ENCODE results near the gene TGIF1.

TGIF1 gene

DNA sequence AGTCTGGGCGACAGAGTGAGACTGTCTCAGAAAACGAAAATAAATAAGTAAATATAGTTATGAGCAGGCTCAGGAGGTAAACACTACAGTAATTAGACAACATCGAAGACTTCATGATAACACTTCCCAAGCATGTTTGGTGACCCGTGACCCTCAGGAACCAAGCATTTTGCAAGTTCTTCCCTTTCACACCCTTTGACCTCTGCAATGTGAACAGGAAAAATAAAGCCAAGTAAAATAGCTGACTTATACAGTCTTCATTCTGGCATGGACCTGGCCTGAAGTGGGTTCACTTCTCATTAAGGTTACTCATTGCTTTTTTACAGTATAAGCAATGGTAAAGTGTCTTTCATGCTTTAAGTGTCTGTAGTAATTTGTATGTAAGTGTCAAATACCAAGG is 15.3 kb upstream of the TGIF1 start:
- no peak for DNase-seq (ENCODE audit: low spot score)

DNA sequence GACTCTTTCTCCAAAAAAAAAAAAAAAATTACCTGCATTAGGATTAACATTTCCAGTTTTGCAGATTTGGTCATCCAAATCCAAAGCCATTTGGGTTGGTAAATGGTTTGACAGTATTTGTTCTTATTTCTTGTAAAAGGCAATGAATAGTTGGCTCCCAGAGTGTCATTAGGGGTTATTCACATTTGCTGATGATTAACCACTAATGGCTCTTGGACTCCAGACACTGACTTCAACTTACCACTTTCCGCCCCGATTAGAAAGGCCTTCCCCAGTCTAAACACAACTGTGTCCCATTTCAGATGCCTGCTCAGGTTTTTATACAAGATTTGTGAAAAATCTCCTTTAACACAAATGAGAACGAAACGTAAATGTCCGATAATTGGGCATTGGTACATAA is 9.6 kb upstream of the TGIF1 start:
- DNase-seq (ENCODE audit: low spot score), result no peak

DNA sequence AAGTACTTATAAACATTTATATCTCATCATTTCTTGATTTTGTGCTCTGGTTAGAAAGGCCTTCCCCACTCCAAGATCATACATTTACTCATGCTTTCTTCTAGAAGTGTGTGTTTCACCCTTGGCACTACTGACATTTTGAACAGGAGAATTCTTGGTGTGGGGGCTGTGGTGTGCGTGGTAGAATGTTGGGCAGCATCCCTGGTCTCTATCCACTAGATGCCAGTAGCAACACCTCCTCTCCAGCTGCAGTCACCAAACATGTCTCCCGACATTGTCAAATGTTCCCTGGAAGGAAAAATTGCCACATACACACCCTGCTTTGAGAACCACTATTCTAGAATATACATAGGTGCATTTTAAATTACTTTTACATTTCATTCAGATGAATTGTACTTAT is 8.7 kb upstream of the TGIF1 start:
- peak; percentile 30 for DNase-seq (ENCODE audit: low spot score)

DNA sequence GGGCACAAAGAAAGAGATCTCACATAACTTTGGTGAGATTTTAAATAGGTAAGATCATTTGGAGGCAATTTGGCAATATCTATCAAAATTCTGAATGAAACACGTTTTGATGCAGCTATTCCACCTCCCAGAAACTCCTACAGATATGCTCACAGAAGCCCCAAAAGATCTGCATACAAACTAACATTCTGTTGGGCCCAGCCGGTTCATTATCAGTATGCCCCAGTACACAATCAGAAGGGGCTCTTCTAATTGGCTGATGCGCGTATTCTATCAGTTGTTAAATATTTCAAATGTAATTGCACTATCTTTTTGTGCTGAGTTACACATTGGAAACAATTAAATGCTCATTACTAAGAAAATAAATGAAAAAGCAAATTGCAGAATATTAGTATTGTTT is 7.1 kb upstream of the TGIF1 start:
- DNase-seq (ENCODE audit: low spot score), result no peak

DNA sequence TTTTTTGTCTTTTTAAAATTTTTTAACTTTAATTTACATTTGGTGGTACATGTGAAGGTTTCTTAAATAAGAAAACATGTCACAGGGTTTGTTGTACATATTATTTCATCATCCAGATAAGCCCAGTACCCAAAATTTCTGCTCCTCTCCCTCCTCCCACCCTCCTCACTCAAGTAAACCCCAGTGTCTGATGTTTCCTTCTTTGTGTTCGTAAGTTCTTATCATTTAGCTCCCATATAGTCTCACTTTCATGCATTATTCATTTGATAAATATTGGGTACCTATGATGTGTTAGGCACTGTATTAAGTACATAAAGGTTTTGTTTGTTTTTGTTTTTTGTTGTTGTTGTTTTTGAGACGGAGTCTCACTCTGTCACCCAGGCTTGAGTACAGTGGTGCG is 5.7 kb upstream of the TGIF1 start:
- no peak for DNase-seq (ENCODE audit: low spot score)

DNA sequence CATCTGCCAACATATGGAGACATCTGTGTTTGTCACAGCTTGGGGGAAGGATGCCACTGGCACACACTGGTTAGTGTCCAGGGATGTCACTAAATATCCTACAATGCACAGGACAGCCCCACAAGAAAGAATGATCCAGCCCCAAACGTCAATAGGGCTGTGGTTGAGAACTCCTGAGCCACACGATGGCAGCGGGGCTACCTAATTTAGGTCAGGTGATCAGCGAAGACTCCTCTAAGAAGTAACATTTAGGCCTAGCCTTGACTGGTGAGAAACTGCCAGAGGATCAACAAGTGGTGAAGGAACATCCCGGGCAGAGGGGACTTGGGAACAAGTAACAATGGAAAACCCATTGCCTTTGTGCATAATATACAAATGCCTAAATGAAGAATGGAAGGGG is 5.0 kb upstream of the TGIF1 start:
- DNase-seq (ENCODE audit: low spot score), result no peak

DNA sequence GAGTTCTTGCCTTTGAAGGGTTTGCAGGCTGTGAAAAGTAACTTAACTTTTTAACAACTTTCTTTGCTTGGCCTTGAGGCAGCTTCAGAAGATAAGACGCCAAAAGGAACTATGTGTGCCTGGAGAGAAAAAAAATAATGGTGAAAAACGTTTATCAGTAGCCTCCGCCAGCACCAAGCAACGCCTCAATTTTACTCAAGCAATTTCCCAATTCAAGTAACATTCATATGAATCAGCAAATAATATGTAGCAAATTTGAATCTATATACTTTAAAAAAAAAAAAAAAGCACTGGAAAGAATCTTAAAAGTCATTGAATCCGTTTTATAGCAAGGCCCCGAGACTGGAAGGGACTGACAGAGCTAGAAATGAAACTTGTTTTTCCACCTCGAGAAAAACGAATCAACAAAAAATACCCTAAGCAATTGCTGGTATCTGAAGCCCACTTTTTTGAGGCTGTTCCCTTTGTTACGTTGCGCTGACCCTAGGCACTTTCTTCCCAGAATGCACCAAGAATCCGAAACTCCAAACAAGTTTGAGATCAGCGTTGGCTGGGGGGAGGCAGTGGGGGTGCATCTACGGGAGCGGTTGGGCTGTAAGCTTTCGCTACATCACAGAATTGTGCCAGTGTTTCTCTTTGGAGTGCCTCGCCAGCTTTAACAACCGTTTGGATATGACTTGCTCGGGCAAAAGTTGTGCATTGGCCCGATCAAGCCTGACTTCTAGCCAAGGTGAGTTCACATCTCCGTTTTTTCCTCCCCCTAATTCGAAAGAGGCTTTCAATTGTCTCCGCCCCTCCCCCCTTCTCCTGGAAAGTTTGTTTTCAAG is 2.7 kb upstream of the TGIF1 start:
- no peak for DNase-seq (ENCODE audit: low spot score)

DNA sequence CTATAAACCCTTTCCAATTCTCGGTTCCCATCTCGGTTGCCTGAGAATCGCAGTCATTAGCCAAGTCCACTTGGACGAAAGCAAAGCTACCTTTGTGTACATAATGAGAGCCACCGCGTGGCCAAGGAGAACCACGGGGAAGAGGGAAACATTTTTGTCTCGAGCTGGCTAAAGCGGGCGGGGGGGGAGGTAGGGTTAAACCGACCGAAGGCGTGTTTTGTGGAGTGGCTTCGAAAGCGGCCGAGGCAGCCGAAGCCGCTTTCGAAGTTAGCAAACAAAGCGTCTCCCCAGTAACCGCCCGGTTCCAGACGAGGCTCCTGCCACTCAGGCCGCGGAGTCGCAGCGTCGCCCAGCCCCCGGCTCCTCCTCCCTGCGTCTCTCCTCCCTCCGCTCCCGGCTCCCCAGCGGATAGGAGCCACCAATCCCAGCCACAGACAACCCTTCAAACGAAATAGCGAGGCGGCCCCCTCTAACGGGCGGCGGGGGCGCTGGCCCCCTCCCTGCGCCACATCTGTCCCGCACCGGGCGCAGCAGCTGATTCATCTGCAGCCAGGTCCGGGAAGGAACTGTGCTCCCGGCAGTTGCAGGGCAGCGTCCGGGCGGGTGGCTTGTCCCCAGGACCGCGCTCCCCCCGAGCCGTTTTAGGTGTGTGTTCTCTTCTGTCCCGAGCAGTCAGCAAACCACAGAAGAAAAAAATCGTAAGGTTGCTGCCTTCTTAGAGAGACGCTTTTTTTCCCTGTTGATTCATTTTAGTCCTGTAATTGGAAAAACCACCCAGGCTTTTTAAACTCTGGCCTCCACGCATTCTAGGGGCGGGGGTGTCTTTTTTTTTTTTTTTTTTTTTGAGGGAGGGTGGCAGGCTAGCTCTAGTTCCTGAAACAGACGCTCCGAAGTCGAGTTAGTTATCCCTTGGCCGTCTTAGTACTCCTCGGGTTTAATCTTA is 1.8 kb upstream of the TGIF1 start:
- peak; percentile 78 for DNase-seq (ENCODE audit: low spot score)

DNA sequence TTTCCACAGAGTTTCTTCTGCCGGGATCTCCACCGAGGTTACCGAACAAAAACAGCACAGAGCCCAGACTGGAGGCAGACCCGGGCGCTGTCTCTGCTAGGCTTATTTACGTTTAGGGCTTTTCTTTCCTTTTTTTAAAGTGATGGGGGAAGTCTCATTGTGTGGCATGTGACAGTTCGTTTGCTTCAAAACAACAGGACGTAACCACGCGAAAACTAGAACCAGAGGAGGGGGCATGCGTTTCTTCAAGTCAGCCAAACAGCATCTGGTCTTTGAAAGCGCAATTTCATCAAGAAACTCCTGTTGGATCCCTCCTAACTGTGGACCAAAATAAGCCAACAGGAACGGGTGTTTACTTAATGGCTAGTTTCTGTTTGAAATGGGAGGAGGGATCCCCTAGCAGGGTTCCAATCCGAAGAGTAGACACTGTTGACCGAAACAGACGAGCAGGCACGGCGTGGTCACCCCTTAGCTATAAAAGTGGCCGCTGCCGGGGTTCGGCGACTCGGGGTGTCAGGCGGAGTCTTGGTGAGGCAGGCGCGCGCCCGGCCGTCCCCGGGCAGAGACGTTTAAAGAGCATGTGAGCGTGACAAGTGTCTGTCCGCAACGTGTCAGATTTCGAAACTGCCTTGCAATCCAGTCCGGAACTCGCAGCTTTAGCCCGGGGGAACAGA is 997 bp upstream of the TGIF1 start:
- DNase-seq (ENCODE audit: low spot score), result peak; percentile 77

DNA sequence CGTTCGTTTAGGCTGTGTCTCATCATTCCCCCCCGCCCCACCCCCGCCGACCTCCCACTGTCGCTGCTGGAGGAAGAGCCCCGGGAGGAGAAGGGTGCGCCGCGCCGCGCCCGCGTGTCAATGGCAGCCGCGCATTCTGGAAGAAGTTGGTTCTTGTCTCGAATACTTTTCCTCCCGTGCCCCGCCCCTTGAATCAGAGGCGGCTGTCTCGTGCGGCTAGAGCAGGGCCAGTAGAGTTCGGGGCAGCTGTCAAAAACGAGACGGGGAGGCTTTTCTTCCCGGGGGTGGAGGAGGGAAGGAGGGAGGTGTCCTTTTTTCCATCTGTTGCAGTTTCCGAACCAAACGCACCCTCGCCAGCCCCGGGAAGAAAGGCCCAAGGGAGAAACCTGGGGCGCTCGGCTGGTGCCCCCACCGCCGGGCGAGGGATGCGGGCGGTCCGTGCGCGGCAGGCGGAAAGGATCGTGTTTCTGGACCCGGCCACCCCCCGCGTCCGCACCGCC is 410 bp upstream of the TGIF1 start:
- DNase-seq (ENCODE audit: low spot score), result peak; percentile 73

DNA sequence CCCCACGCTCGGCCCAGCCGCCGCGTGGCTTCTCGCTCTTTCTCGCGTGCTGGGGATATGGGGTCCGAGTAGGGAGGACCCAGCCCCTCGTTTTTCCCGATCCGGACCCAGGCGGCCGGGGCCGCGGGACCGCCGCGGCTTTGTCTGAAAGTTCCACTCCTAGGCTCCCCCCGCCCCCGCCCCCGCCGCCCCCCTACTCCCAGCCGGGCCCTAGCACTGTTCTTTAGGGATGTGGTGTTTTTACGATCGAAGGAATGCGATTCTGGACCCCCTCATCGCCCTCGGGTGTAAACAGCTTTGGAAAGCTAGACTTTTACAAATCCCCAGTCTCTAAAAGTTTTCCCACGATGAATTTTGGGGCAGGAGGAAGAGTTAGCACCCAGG is 819 bp downstream of the TGIF1 start:
- no peak for DNase-seq (ENCODE audit: low spot score)

DNA sequence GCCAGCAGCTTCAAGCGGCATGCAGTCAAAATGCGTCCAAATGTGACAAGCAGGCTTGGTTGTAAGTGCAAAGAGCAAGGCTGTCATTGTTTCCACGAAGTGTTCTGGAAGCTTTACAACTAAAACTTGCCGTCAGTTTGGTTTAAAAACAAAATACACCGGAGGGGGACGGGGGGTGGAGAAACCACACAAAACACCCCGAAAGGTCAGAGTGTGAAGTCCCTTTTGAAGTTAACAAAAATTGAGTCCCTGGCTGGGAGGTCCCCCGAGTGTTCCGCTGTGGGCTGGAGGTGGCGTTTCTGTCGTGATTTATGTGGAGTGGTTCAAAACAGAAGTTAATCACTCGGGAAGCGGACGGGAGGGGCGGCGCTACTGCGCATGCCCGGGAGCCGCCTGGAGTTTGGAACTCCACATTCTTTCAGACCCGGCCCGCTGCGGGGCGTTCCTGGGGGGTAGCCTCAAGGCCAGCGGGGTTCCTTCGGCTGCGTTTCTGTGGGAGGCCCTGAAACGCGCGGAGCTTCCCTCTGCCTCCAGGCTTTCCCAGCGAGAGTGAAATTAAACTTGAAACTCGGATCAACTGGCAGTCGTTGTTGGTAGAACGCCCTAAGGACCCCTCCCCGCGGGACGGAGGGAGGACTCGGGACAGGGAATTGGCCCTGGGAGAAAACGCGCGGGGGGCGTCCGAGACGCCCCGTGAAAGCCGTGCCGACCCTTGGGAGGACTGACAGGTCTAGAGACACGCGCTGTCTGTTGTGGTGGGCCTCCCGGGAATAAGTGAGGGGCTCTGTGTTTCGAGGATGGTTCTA is 1.4 kb downstream of the TGIF1 start:
- DNase-seq (ENCODE audit: low spot score), result peak; percentile 77

DNA sequence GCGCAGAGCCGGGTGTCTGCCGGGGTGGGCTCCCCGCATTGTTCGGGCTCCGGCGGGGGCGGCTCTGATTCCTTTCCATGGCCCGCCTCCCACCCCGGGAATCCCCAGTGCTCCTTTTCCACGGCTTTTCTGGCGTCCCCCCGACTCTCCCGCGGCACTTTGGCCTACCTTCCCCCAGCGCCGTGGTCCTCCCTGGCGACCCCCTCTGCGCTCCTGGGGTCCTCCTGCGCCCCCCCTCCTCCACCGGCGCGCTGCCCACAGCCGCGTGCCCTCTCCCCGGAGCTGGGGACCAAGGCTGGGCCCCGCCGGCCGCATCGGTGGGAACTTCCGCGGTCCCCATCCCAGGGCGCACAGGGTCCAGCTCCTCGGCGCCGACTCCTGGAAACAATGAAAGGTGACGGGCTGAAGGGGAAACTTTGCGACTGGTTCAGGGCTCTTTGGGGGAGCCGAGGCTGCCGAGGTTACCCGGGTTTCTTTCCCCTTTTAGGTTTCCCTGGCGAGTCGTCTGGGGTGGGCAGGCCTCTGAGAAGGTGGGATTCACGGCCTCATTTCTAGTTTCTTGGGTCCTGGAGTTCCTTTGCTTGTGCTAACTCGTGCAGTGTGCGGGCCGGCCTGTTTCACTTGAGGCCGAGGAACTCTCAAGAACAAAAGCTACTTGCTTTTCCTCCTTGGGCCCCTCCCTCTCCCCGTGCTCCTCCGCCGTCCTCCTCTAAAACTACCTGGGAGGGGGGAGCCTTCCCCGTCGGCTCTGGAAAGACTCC is 2.2 kb downstream of the TGIF1 start:
- DNase-seq (ENCODE audit: low spot score), result no peak

DNA sequence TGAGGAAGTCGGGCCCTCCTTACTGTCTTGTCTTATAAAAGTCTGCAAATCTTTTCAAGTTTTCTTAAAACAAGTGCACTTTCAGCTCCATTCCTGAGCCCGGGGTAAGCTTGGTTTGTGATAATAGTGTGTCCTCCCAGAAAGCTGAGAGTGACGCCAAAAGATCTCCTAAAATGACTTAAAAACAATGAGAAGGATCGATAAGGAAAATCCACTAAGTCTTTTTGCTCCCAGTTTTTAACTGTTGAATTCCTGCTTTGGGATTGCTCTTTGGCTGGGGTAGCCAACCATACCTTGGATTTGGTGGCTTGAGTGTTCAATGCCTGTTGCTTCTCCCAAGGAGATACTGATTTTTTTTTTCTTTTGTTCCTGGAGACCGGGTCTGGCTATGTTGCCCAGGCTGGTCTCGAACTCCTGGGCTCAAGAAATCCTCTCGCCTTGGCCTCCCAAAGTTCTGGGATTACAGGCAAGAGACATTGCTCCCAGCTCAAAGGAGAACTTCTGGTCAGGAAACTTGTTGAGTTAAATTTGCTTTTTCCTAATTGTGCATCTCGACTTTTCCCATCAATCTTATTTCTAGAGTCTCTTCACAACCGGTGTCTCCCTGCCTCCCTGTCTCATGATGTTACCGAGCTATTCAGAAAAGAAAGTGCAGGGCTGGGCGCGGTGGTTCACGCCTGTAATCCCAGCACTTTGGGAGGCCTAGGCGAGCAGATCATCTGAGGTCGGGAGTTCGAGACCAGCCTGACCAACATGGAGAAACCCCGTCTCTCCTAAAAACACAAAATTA is 3.0 kb downstream of the TGIF1 start:
- DNase-seq (ENCODE audit: low spot score), result no peak

DNA sequence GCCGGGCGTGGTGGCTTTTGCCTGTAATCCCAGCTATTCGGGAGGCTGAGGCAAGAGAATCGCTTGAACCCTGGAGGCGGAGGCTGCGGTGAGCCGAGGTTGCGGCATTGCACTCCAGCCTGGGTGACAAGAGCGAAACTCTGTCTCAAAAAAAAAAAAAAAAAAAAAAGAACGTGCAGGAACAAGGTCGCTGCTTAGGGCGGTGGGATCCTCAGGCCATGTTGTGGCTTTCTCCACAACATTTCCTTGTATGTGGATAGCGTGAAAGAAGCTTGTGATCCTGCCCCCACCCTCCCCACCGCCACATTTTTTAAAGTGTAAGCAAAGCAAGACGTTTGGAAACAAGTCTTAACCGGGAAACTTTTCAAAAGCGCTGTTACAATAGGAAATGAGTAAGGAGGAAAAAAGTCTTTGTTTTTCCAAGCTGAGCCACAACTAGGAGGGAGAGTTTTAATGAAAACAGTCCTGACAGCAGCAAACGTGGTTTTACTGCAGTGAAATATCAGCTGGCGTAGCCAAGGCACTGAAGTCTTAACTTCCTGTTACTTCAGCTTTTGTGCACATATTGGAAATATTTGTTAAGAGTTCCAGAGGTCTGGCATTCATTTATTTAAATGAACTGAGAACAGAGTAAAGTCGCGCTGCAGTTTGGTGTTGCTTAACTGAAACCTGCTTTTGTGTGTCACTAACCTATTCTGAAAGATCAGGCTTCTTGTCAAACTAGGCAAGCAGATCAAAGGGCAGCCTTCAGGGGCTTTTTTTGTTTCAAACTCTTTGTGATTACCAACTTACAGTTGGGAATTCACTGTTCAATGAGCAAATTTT is 3.8 kb downstream of the TGIF1 start:
- no peak for DNase-seq (ENCODE audit: low spot score)

DNA sequence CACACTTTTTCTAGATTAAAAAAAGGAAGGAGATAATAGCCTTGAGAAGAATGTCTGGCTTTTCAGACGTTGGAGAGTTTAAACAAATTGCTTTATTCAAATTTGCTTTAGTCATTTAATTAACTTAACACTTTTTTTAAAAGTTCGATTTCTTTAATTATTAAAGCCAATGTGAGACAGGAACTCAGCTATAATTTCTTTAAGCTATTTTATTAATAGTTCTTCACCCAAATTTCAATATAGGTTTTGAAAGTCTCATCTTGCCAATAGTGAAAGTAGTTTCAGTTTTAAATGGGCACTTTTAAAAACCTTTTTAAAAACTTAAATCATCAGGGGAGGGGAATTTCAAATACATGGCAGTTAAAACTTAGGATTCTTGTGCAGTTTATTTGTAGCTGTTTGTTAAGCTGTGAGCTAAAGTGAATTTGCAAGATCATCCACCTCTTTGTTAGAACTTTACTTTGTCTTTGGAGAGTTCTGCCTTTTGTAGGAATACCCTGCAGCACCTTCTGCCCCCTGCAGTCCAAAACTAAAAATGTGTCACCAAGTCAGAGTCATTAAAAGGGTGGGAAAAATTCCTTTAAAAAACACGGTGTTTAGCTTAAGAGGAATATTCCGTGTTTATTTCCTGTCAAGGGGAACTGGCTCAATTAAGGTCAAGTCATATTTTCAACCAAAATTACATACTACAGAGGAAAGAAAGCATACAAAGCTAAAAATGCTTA is 4.6 kb downstream of the TGIF1 start:
- DNase-seq (ENCODE audit: low spot score), result peak; percentile 48

DNA sequence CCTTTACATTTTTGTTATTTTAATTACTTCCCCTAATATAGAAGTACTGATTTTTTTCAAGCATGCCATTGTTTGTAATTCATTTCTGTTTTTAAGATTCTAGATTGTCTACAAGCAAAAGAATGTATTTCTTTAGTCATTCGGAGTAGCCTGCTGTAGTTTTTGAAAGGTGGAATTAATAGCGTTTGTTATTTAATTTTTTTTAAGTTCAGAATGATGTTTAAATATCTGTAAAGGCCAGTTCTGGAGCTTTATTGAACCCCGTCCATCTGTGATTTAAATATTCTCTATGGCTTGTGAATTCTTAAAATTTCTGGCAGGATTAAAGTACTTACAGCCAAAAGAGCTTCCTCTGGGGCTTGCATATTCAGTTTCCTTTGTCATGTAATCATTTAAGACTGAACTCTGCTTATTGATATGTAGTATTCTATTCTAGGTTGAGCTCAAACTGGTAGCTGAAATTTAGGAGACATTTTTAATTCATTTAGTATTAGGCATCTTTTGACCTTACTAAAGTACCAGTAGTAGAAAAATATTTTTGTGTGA is 5.2 kb downstream of the TGIF1 start:
- DNase-seq (ENCODE audit: low spot score), result no peak
